Lower leg skin (tissue), 4 donors: ENCODE results near the gene CD209. TPM values are rescaled to one million over a fixed set of nuclear protein-coding genes. Genes with fewer than 3 reads are reported as not detected.

ENCODE experiments used
- DNase-seq, 2 donors: peaks; one replicate each; pipeline ENCODE4 v3.0.0-alpha.2; 2019; ENCODE audit warnings: low spot score in 2 of 2
- H3K4me3 ChIP-seq: fragments of 200-600 bp; sonication (generic); 2 replicates; pipeline ENCODE4 v1.5.1; 2017; ENCODE audit warnings: mild to moderate bottlenecking, low read depth; ENCODE audit not compliant: poor library complexity, severe bottlenecking
- POLR2A ChIP-seq, 2 donors: fragments of 450-650 bp; IDR thresholded peaks; one replicate each; pipeline ENCODE4 v1.6.1; 2016 to 2017; ENCODE audit warnings: antibody characterized with exemption in 2 of 2, mild to moderate bottlenecking in 1 of 2, moderate library complexity in 1 of 2
- WGBS, 2 donors: methylation state at CpG; one replicate each; pipeline ENCODE4 v1.1.5; 2018; 5-methylcytosine and 5-hydroxymethylcytosine counted together
- intact Hi-C: fragments of 100-400 bp; cut with DNase I; formaldehyde crosslinking; loops from one replicate; pipeline ENCODE4 v1.15.0; 2023; ENCODE audit warnings: low total_unique reads
- total RNA-seq, 4 donors: library from RNA; depleted of rRNA; stranded (reverse); fragments of >200 nt; gene quantifications; one replicate each; pipeline ENCODE4 v1.1.0, GENCODE V29; 2016
- TF ChIP-seq, protein P1 (sequence below), 3 donors: fragments of 450-650 bp; IDR thresholded peaks; one replicate each; pipeline ENCODE4 v1.5.1; 2016; ENCODE audit warnings: antibody characterized with exemption in 3 of 3, mild to moderate bottlenecking in 3 of 3, moderate library complexity in 2 of 3

CD209 gene
- total RNA-seq, 4 donors from 2014 or later: 0.55 to 2.1 (median 1.4) TPM

DNA sequence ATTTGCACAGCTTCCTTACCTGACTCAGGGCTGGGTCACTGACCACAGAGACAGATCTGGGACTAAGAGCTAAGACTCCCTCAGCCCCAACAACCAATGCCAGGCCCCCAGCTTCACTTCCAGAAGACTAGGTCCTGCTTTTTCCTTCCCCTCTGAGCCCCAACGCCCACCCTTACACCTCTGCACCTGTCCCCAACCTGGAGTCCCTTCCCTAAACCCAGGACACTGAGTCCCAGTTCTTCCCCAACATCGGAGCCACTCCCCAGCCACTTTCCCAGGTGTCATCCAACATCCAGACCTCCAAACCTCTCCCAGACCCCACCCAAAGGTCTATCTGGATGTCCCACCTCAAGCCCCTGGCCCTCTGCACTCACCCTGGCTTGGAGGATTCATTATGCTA lies 48.3 kb downstream of the CD209 start:
- TF ChIP-seq, protein P1, sequence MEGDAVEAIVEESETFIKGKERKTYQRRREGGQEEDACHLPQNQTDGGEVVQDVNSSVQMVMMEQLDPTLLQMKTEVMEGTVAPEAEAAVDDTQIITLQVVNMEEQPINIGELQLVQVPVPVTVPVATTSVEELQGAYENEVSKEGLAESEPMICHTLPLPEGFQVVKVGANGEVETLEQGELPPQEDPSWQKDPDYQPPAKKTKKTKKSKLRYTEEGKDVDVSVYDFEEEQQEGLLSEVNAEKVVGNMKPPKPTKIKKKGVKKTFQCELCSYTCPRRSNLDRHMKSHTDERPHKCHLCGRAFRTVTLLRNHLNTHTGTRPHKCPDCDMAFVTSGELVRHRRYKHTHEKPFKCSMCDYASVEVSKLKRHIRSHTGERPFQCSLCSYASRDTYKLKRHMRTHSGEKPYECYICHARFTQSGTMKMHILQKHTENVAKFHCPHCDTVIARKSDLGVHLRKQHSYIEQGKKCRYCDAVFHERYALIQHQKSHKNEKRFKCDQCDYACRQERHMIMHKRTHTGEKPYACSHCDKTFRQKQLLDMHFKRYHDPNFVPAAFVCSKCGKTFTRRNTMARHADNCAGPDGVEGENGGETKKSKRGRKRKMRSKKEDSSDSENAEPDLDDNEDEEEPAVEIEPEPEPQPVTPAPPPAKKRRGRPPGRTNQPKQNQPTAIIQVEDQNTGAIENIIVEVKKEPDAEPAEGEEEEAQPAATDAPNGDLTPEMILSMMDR (IDR thresholded peaks at IDR 0.05): no peak
- no peak for TF ChIP-seq POLR2A (IDR thresholded peaks at IDR 0.05)
- 27 to 31% methylated on average over 2 of the region's 2 CpGs for WGBS, 2 donors
- no peak overlapping the region for H3K4me3 ChIP-seq
- intact Hi-C loops: no loop called here
- DNase-seq: no peak

DNA sequence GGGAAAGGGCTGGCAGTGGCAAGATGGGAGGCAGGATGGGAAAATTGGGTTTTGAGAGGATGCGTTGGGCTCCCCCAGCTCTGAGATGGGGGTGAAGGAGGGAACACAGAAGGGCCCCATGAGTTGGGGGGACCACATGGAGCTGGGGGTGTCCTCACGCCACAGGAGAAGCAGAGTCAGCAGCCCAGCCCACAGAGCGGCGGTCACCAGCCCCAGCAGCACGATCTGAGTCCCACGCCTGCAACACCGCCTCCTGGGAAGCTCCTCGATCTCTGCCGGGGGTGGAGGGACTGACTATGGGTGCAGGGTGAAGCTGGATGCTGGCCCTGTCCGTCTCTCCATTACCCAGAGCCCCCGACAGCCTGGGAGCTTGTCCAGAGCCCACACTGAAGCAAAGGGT lies 48.8 kb downstream of the CD209 start:
- no peak overlapping the region for H3K4me3 ChIP-seq
- intact Hi-C loops: no loop called here
- TF ChIP-seq, protein P1 (IDR thresholded peaks at IDR 0.05): no peak
- TF ChIP-seq POLR2A (IDR thresholded peaks at IDR 0.05): no peak
- DNase-seq: no peak
- WGBS, 2 donors: 25 to 29% methylated on average over 11 of the region's 11 CpGs

DNA sequence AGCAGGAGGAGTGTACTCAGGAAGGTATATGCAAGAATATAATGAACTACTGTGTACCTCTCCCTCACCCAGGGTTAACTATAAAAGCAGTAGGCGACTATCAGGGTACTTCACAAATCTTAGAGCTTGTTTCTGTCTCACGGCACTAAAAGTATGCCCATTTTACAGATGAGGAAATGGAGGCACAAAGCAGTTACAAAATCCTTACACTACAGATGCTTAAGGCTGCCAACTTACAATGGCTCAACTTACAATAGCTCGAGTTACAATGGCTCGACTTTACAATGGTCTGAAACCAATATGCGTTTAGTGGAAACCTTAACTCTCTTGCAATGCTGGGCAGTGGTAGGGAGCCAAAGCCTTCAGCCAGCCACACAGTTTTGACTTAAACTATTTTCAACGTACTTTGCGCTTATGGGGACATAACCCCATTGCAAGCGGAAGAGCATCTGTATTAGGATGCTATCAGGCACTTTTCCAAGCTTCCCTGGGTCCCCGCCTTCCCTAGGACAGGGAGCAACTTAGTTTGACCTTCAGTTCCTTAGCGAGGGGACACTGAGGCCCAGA lies 49.5 kb downstream of the CD209 start:
- no peak overlapping the region for H3K4me3 ChIP-seq
- no peak for TF ChIP-seq POLR2A (IDR thresholded peaks at IDR 0.05)
- TF ChIP-seq, protein P1 (IDR thresholded peaks at IDR 0.05): no peak
- 76 to 85% methylated on average over 10 of the region's 10 CpGs for WGBS, 2 donors
- no peak for DNase-seq
- intact Hi-C loops: no loop called here

DNA sequence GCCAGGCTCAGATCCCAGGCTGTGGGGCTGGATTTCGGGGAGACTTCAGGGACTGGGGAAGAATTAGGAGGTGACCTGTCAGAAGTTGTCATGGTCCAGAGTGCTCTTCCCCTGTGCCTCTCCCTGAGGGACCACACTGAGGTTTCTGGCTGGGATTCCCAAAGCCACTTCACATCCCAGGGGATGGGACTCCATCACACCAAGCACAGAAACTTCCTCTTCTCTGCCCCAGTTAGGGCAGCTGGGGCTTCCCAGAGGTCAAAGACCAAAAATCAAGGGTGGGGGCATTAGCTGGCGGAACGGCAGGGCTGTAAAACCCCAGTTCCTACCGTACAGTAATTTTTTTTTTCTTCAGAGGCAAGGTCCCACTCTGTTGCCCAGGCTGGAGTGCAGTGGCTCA lies 52.8 kb downstream of the CD209 start:
- DNase-seq: no peak
- H3K4me3 ChIP-seq: no peak overlapping the region
- TF ChIP-seq, protein P1 (IDR thresholded peaks at IDR 0.05): no peak
- TF ChIP-seq POLR2A (IDR thresholded peaks at IDR 0.05): no peak
- 50 to 57% methylated on average over 4 of the region's 4 CpGs for WGBS, 2 donors
- intact Hi-C loops: no loop called here

DNA sequence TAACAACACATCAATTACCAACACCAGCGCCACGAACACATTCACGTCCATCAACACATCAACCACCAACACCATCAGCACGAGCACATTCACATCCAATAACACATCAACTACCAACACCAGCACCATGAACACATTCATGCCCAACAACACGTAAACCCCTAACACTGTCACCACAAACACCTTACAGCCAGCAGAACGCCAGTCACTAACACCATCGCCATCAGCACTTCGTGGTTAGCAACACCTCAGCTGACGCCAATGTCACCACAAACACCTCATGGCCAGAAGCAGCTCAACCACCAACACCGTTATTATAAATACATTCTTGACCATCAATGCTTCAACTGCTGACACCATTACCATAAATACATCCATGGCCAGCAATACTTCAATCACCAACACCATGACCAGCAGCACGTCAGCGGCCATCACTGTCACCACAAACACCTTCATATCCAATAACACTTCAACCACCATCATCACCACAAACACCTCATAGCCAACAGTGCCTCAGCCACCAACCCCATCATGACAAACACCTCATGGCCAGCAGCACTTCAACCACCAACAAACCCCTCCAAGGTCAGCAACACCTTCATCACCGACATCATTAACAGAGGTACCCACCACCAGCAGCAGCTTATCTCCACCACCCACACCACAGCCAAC lies 54.8 kb downstream of the CD209 start:
- WGBS, 2 donors: 77 to 92% methylated on average over 13 of the region's 13 CpGs
- no peak for DNase-seq
- intact Hi-C loops: no loop called here
- TF ChIP-seq, protein P1 (IDR thresholded peaks at IDR 0.05): no peak
- TF ChIP-seq POLR2A (IDR thresholded peaks at IDR 0.05): no peak
- H3K4me3 ChIP-seq: no peak overlapping the region

DNA sequence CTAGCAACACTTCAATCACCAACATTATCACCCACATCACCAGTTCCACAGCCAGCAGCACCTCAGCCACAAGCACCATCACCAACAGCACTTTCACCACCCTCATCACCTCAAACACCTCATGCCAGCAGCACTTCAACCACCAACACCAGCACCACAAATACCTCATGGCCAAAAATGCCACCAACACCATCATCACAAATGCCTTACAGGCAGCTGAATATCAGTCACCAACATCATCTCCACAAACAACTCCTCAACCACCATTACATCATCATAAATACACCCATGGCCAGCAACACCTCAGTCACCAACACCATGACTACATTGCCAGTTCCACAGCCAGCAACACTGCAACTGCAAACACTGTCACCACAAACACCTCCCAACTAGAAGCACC lies 55.8 kb downstream of the CD209 start:
- no peak overlapping the region for H3K4me3 ChIP-seq
- TF ChIP-seq, protein P1 (IDR thresholded peaks at IDR 0.05): no peak
- no peak for TF ChIP-seq POLR2A (IDR thresholded peaks at IDR 0.05)
- DNase-seq: no peak
- intact Hi-C loops: no loop called here
